Activated gamma-delta T cell treated with Interleukin-2 at 50 U/mL for 16 hours (primary cell): ENCODE measurements around the gene GJC1.

ENCODE experiments used
- DNase-seq: peaks from one replicate; pipeline ENCODE4 v3.0.0-alpha.2; 2020

GJC1 gene

GRCh38 chr17:44829523-44830358 is at the start of gene GJC1:
TSS of gene GJC1 (minus strand) at chr17:44830287. CDS start at chr17:44805817, 24,470 bp downstream.
- DNase-seq = no peak

- no peak for DNase-seq
Measured at GRCh38 chr17:44879376-44879775, 49.3 kb upstream of the GJC1 start.

DNA sequence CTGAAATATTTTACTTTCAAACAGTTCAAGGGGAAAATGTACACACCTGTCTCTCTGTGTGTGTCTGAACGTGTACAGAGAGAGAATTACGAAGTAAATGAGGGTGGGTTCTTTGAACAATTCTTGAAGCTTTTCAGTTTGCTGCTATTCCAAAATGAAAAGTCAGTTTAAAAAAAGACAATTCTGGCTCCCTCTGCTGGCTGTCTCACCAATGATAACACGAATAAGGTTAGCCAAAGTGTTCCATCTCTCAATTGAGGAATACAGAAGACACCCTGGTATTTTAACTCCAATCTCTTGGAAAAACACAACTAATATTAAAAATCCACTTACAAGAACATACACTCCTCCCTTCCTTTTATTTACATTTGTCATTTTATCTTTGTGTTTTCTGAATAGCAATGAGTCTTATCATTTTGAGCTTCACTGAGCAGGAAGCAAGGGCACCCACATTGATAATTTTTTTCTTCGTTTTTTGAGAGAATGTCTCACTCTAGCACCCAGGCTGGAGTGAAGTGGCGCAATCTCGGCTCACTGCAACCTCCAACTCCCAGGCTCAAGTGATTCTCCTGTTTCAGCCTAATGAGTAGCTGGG is 48.6 kb upstream of the GJC1 start:
- DNase-seq = peak; percentile 18

DNA sequence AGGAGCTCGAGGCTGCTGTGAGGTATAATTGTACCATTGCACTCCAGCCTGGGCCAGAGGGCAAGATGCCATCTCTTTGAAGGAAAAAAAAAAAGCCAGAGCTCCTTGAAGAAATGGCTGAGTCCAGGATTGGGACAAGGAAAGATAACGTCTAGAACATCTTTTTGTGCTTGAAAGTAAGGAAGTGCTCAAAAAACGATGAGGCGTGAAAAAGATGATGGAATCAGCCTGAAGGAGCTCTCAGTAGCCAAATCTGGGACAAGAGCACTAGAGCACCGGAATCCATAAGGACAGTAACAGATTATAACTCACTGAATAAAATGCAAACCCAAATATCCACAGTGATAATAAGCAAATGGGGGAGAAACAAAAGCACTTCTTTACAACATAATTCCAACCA is 47.0 kb upstream of the GJC1 start:
- no peak for DNase-seq

DNA sequence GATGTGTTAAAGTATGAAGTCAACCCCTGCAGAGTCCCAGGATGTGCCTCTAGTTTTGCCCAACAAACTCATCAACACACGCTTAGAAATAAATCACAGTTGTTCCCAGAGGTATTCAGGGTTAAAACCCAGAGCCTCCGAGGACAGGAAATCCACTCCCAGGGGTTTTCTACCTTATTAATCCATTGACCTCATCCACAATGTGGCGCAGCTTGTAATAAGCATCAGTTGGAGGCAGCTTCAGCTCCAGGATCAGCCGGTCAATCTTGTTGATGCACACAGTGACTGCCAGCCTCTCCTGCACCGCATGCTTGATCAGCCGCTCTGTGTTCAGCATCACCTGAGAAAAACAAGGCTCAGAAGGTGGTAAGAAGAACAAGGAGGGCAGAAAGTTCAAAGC is 45.7 kb upstream of the GJC1 start:
- DNase-seq = no peak

- no peak for DNase-seq
Measured at GRCh38 chr17:44872131-44872768, 42.2 kb upstream of the GJC1 start.

DNA sequence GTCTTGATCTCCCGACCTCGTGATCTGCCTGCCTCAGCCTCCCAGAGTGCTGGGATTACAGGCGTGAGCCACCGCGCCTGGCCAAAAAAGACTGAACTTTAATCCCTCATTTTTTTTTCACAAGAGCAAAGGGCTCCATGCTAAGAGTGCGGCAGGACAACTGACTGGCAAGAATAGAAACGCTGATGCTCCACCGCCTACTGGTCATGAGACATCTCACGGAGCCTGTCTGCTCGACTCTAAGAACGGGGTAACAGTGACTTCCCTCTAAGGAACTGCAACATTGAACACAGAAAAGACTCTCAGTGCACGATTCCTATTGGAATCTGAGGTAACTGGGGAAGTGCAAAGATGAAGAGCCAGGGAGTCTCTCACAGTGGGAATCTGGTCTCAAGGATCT is 41.5 kb upstream of the GJC1 start:
- no peak for DNase-seq

GRCh38 chr17:44867841-44868240 is 37.8 kb upstream of the GJC1 start:
- no peak for DNase-seq

- DNase-seq = no peak
Measured at GRCh38 chr17:44865931-44866330, 35.8 kb upstream of the GJC1 start.

DNA sequence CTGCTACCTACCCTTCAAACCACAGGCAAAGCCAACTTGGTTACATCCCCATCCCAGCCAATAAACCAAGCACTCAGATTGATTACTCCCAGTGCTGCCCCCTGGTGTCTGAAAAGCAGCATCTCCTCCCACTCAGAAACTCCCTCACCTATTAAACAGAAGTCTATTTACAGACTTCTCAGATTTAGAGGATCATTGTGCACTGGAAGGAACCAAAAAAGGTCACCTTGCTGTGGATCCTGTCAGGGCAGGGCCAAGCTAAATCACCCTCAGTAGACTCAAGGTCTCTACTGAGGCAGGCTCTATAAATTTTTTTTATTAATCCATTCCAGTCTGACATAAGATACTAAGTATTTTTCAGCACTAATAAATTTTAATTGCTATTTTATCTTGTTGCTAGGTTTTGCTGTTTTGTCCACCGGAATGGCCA is 35.2 kb upstream of the GJC1 start:
- DNase-seq = peak; percentile 68

DNA sequence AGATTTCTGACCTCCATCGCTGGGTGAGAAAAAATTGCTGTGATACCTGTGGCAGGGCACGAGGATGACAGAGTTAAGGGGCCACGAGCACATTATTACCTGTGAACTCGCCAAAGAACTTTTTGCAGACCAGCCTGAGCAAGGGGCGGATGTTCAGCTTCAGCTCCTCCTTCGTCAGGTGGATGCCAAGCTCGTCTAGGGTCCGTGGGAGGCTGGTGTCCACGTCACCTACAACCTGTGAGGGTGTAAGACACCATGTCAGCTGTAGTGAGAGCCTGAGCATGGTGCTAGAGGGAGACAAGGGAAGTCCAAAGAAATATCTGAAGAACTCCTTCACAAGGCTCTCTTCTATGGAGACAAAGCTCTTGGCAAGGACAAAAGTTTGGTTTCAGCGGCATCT is 34.7 kb upstream of the GJC1 start:
- DNase-seq = no peak

- no peak for DNase-seq
Measured at GRCh38 chr17:44863061-44863918, 33.2 kb upstream of the GJC1 start.

GRCh38 chr17:44862278-44862914 is 32.3 kb upstream of the GJC1 start:
- no peak for DNase-seq

- DNase-seq = no peak
Measured at GRCh38 chr17:44859701-44860100, 29.6 kb upstream of the GJC1 start.

DNA sequence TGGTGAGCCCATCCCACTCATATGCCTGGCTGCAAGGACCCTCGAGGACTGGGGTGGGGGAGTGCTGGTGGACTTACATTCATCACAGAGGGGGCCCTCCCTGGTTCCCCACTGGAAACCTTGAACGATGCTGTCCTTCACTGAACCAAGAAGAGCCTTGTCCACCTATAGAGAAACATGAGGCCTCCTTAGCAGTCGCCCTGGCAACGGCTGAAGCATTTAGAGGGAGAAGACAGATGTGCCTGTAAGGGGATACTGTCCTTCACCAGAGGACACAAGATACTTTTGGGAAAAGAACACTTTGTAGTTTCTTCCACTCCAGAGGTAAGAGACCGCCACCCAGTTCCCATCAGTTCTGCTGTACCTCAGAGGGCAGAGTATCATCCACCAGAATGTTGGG is 24.1 kb upstream of the GJC1 start:
- no peak for DNase-seq

DNA sequence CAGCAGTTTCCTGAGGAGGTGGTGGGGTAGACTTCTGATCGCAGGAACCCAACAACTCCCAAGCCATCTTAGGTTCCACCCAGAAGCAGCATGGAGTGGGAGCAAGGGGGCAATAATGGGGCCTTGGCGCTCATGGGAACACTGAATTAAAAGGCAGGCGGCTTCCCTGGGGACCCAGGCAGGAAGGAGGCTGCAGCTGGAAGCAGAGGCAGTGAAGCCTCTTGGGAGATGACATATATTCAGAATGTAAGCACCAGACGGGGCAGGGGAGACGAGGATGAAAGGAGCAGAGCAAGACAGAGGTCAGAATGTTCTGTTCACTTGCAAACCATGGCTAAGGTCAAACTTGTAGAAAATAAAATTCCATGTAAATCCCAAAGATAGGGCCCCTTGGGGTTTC is 20.5 kb upstream of the GJC1 start:
- no peak for DNase-seq

- DNase-seq = no peak
Measured at GRCh38 chr17:44850025-44850424, 19.9 kb upstream of the GJC1 start.

GRCh38 chr17:44848961-44849489 is 18.9 kb upstream of the GJC1 start:
- DNase-seq = no peak

DNA sequence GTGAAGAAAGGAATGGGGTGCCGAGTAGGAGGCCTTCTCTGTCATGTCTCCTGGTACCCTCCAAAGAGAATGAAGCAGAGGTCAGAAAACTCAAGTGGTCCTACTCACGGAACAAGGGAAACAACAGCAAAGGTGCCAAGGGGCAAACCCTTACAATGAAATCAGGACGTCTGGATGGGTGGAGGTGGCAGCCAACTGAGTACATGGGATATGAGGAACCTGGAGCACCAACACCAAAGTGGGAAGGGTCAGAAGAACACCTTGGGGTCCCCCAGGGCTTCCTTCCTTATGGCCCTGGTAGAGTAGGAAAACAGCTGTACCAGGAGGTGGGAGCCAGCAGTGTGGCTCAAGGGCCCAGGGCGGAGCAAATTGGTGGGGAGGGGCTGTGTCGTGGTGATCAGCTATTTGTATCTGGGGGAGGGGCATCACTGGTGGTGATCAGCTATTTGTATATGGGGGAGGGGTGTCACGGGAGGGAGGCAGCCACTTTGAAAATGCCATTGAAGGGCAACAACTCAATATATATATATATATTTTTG is 18.2 kb upstream of the GJC1 start:
- no peak for DNase-seq

DNA sequence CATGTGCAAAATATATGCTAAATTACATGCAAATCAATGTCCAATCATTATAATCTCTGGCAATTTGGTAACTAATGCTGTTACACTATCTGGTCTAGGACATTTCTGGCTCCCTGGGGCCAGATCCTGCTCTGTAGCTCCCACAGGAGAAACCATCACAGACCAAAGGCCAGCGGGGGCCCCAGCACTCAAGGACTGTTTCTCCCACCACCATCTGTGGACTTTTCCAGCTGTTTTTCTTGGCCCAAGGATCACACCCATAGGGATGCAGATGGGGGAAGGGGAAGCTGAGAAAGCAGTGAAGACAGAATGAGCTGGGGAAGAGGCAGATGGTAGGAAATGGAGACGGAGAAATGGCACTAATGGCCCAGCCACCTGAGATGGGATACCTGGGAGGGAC is 17.5 kb upstream of the GJC1 start, which contains the start of gene HIGD1B:
HIGD1B (plus strand) TSS at position 298 of the 400 bp plus-strand sequence. CDS start 270 bp downstream, outside the sequence.
- no peak for DNase-seq

- DNase-seq = no peak
Measured at GRCh38 chr17:44846206-44846605, 16.1 kb upstream of the GJC1 start.

DNA sequence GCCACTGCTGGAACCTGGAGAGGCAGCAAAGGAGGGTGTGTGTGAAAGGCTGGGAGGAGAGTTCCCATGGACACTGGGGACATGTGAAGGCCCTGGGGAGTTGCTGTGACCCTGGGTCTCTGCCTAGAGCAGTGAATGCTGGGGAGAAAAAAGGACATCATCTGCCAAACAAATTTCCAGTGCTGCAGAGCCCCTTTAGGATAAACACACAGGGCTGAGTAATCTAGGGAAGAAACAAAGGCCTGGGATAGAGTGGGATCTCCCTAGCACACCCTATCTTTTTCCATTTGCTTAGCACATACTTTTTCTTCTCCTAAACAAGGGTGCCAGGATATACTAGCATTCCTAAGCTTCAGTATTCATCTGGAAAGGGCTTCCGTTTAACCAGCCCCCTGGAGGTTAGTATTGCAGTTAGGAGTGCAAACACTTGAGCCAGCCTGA is 14.3 kb upstream of the GJC1 start:
- no peak for DNase-seq
